Superior temporal gyrus (tissue), 1 donor: ENCODE data around the gene TAS1R3.

Experiments used
- DNase-seq: peaks from one replicate; pipeline ENCODE4 v3.0.0-alpha.2; 2016; ENCODE audit errors: extremely low spot score

The TAS1R3 gene

DNA sequence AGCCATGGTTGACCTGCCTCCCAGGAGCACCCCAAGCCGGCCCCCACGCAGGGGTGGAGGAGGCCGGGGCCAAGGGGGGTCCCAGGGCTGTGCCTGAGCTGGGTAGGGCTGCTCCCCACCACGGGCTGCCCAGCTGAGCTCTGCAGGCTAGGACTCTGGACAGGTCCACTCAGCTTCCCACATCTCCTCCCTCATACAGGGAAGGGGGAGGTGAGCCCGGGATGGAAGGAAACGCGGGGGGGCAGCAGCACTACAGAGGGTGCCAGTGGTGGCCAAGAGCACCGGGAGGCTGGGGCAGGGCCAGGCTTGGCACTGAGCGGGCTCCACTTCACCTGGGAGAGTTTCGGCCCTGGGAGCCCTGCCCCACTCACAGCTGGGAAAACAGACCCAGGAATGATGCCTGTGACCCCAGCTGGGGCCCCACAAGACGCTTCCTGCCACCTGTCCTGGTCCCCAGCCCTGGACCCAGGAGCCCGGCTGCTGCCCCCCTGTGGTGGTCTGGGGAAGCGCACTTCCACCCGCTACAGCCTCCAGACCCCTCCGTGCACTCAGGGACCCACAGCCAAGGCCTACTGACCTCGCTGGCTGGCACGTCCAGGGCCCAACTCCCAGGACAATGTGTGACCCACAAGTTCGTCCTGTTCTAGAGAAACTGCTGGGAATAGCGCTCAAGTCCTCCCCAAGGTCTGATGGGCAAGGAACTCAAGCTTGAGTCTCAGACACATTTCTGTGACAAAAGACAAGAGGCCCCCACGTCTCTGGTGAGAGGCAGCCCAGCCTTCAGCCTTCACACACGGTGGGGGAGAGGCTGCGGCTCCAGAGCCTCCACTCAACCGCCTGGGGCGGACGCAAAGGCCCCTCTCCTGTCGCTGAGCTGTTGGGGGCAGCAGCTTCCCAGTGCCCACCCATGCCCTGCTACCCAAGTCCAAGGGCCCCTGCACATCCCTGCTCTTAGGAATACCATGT is 40.9 kb downstream of the TAS1R3 start:
- peak; percentile 47 for DNase-seq

DNA sequence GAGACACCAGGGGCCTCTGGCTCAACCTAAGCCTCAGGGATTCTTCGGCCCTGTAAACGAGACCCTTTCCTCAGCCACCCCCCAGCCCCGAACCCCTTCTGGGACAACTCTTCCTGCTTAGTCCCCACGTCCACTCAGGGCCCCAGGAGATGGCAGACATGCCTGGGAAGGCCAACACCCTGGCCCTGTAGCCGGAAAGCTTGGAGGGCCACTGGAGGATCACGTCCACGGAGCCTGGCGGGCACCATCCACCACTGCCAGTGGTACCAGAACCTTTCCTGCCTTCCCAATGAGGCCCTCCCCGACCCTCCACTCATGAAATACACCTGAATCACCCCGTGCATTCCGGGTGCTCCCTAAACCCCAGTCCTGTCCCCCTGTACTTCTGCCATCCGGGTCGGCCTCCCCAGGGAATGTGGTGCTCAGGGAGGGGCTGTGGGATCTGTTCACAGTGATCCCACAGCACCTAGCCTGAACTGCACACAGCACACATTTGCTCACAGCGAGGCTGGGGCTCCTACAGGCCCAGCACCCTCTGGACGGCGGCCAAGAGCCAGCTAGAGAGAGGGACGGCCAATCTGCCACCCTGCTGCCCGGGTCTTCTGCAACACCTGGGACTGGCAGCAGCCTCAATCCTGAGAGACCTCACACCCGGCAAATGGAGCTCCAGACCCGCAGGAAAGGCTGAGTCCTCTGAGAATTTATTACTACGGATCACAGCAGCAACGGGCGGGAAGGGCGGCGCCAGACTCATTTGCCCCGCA is 42.2 kb downstream of the TAS1R3 start:
- DNase-seq: no peak

GRCh38 chr1:1373815-1374588 is 42.9 kb downstream of the TAS1R3 start:
- DNase-seq: no peak

DNA sequence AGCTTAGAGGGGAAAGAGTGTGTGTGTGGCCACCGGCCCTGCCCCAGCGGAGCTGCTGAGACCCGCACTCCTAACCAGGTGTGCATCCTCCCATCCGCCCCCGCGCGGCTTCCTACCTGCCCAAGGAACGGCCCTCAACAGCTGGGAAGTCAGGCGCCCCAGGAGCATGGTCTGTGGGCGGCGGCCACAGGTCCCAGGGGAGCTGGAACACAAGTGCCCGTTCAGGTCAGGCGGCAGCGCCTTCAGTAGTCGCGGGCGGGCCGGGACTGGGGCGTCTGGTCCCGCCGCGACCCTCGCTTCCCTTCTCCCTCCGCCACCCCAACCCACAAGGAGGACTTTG is 43.5 kb downstream of the TAS1R3 start:
- no peak for DNase-seq

GRCh38 chr1:1374929-1375662 is 44.0 kb downstream of the TAS1R3 start, which contains the start of gene AURKAIP1:
AURKAIP1 (minus strand) TSS chr1:1375207; CDS start chr1:1374756, 451 bp downstream.
- peak; percentile 100 for DNase-seq

DNA sequence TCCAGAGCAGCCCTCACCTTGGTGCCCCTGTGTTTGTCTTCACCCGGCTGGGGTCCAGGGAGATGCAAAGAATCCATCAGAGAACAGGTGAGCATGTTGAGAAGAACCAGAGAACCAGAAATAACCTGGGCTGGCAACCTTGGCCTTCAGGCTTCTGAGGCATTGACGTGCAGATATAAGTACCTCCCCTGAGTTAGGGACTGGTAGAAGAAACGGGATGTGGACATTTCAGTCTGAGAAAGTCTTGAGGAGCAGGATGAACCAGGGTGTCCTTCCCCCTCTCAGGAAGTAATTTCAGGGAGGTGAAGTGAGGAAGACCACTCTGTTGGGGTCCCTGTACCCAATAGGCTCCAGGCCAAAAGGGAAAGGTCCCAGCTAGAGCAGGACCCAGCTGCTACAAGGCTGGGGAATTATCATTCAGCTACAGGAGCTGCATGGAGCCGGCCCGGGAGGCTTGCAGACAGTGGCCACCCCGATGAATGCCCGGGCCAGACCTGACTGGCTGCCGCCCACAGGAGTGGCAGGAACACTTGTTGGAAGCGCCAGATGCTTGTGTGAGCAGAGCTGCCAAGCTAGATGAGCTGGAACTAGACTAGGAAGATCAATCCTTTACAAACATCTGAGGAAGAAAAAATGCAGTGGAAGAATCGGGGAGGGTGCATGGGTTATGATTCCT is 45.6 kb downstream of the TAS1R3 start:
- DNase-seq: no peak

GRCh38 chr1:1377540-1378205 is 46.6 kb downstream of the TAS1R3 start:
- DNase-seq: no peak

DNA sequence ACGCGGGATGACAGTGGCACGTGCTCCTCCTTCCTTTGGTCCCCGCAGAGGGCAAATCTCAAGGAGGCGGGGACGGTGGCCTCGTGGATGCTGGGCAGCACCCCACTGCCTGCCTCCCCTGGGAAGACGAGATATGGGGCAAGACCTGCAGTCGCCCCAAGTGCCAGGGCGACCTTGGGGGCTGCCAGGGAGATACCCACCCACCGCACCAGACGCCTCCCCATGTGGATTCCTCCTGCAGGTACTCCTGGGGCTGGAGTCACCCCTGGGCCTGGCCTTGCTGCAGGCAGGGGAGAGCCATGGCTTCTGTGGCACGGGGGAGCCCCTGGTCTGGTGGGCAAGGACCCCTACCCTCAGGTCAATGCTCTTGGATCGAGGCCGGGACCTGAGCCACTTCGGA is 49.8 kb downstream of the TAS1R3 start:
- DNase-seq: no peak

- no peak for DNase-seq
Measured at GRCh38 chr1:1381294-1381693, 50.2 kb downstream of the TAS1R3 start.
